ENCODE measurements around the gene OR2T2. TPM values are rescaled to one million over a fixed set of nuclear protein-coding genes. Genes with fewer than 3 reads are reported as not detected.

Gene OR2T2, protein sequence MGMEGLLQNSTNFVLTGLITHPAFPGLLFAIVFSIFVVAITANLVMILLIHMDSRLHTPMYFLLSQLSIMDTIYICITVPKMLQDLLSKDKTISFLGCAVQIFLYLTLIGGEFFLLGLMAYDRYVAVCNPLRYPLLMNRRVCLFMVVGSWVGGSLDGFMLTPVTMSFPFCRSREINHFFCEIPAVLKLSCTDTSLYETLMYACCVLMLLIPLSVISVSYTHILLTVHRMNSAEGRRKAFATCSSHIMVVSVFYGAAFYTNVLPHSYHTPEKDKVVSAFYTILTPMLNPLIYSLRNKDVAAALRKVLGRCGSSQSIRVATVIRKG
- not detected in 2 replicates for total RNA-seq

GRCh38 chr1:248445399-248445798 lies at the start of gene OR2T2:
OR2T2 (plus strand) TSS chr1:248445637; CDS start chr1:248452798, 7,161 bp downstream.

GRCh38 chr1:248402748-248403147 lies 42.7 kb upstream of the OR2T2 start, which contains the start of gene OR2T1:
OR2T1 (plus strand) TSS chr1:248403048; CDS start chr1:248406148, 3,100 bp downstream.

GRCh38 chr1:248473051-248473450 lies 27.6 kb downstream of the OR2T2 start, which contains the start of gene OR2T3:
OR2T3 (plus strand) TSS chr1:248473351; CDS start chr1:248473351, 0 bp downstream.

GRCh38 chr1:248488289-248488688 lies 42.9 kb downstream of the OR2T2 start, which contains the start of gene OR2T5:
OR2T5 (plus strand) TSS chr1:248488589; CDS start chr1:248488589, 0 bp downstream.

Other genes with a start within 250 kb of the OR2T2 start
- not detected in 2 replicates for gene OR2M3, start 248.4 kb upstream of the OR2T2 start, total RNA-seq
- gene OR2M4, start 214.2 kb upstream of the OR2T2 start, total RNA-seq, result not detected in 2 replicates
- not detected in 2 replicates for gene OR2T33, start 167.7 kb upstream of the OR2T2 start, total RNA-seq
- not detected in 2 replicates for gene OR2T12, start 142.2 kb upstream of the OR2T2 start, total RNA-seq
- gene OR2M7, start 121.1 kb upstream of the OR2T2 start, total RNA-seq, result not detected in 2 replicates
- not detected in 2 replicates for gene OR14C36, start 96.9 kb upstream of the OR2T2 start, total RNA-seq
- gene OR2T4, start 84.0 kb upstream of the OR2T2 start, total RNA-seq, result not detected in 2 replicates
- not detected in 2 replicates for gene OR2T6, start 69.9 kb upstream of the OR2T2 start, total RNA-seq
- gene OR2T1, start 42.6 kb upstream of the OR2T2 start, total RNA-seq, result not detected in 2 replicates
- not detected in 2 replicates for gene OR2T3, start 27.7 kb downstream of the OR2T2 start, total RNA-seq
- not detected in 2 replicates for gene OR2T5, start 43.0 kb downstream of the OR2T2 start, total RNA-seq
- not detected in 2 replicates for gene OR2G6, start 62.4 kb downstream of the OR2T2 start, total RNA-seq
- gene OR2T29, start 117.1 kb downstream of the OR2T2 start, total RNA-seq, result not detected in 2 replicates
- not detected in 2 replicates for gene OR2T34, start 129.1 kb downstream of the OR2T2 start, total RNA-seq
- gene OR2T10, start 152.1 kb downstream of the OR2T2 start, total RNA-seq, result not detected in 2 replicates
- gene OR2T11, start 189.5 kb downstream of the OR2T2 start, total RNA-seq, result not detected in 2 replicates
- gene OR2T35, start 199.6 kb downstream of the OR2T2 start, total RNA-seq, result not detected in 2 replicates
- gene OR2T27, start 209.9 kb downstream of the OR2T2 start, total RNA-seq, result not detected in 2 replicates